Head of caudate nucleus (tissue), 42 donors: Measurements from ENCODE around the gene SERINC3.
"Not testable (repeated sequence)": the region's sequence is repeated elsewhere in the genome, so short reads cannot be mapped to it uniquely, and the experiment has no call there.

Source experiments
- DNase-seq, 42 donors: peaks; one replicate each; pipeline versions ENCODE4 v3.0.0 to v3.0.0-alpha.2; 2020 to 2021; ENCODE audit warnings: mixed read lengths in 7 of 42
- intact Hi-C: fragments of 100-400 bp; cut with DNase I; formaldehyde crosslinking; loops from one replicate; pipeline ENCODE4 v1.15.0; 2022

SERINC3 gene

DNA sequence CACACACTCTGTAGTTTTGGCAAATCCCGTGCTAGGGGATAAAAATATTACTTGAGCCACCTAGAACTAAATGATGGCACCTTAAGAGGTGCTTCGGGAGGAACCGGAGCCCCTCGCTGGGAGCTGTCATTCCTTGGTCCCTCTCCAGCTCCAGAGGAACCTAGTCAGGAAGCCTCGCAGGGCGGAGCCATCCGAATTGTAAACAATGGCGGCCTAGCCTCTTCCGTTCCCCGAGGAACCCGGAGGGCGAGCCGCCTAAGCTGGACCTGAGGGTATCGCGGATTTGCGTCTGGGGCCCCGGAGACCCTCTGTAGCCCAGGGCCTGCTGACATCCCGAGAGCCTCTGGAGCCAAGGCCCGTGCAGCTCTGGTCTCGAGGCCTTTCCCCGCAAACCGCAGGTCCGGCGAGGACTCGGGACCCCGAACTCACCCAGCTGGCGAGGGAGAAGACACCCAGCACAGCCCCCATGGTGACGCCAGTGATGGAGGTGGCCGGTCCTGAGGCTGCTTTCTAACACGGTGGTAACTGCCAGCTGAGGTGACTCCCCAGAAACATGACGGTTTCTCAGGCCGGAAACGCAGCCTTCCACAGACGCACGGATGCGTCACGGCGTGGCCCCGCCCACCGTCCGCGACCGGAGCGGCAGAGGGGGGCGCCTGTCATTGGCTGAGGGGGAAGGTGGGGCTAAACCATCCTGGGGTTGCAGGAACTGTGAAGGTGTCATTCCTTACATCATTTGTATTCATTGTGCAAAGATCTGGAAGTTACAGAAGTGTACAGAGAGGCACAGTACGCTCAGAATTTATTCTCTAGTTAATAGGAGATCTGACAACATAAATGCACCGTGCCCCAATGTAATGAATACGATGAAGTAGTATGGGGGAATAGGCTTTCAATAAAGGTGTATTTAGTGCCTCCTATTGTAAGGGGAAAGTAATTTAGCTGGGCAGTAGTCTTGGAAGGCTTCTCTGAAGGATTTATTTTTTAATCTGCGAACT lies at the start of gene SERINC3:
SERINC3 (minus strand) TSS at position 587 of the 998 bp plus-strand sequence; CDS start at position 468, 119 bp downstream.
- intact Hi-C loops, result loop anchor here (5.0 kb wide), 1 partner anchor 91 kb away; no protein-coding TSS in a partner anchor
- DNase-seq, result peak; percentile 92 to 98 (median 96)

- intact Hi-C loops, result no loop called here
These were observed 49.6 kb upstream of the SERINC3 start for GRCh38 chr20:44571362-44571988.

DNA sequence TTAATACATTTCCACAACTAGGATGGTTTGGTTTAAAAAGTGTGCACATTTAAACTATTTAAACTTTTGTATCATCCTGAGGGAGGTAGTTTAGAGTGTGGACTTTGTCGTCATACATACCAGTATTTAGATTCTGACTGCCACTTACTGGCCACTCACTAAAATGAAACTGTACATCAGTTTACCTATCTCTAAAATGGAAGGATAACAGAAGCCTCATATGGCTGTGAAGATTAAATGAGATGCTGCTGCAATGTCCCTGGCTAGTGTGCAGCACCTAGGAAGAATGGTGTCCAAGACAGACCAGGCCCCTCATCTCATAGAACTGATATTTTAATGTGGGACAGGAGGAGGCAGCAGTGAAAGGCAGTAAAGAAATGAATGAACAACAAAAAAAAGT lies 48.5 kb upstream of the SERINC3 start:
- DNase-seq, result no peak
- intact Hi-C loops, result no loop called here

More at GRCh38 chr20:44571362-44571988, 49.6 kb upstream of the SERINC3 start:
- no peak for DNase-seq

DNA sequence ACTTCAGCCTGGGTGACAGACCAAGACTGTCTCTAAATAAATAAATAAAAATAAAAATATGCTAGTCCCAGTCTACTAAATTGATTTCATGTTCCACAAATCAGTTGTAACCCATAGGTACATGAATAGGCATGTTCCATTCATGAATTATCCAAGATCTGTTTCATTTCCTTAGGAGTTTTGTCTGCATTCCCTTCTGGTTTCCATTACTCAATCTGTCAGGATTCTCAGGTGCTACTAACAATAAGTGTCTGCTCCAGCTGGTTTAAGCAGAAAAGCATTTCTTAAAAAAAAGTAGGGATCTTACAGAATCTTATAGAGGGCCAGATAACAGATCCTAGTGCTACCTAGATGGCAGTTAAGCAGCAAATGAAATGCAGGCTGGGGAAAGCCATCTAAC lies 44.9 kb upstream of the SERINC3 start:
- DNase-seq, result no peak
- intact Hi-C loops, result no loop called here

DNA sequence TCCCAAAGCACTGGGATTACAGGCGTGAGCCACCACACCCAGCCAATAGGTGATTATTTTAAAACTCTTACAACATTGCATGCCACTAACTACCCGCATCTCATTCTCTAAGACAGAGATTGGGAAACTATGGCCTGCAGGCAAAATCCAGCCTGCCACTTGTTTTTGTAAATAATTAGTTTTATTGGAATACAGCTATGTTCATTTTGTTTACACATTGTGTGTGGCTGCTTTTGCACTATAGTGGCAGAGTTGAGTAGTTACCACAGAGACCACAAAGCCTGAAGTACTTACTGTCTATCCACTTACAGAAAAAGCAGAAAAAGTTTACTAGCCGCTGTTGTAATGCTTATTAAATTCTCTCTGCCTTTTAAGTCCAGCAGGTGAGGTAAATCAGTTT lies 44.1 kb upstream of the SERINC3 start:
- intact Hi-C loops, result no loop called here
- DNase-seq, result no peak

DNA sequence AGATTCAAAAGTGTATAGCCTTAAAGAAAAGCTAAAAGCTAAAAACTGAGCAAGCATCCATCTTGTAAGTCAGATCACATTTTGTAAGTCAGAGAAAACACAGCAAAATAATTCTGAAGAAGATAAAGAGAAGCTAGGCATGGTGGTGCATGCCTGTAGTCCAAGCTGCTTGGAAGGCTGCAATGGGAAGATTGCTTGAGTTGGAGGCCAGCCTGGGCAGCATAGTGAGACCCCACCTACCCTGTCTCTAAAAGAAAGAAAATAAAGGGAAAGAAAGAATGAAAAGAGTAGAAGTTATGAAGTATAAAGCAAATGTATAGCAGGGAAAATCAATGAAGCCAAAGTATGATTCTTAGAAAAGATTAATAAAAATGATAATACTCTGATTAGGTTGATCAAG lies 40.0 kb upstream of the SERINC3 start:
- intact Hi-C loops, result no loop called here
- no peak for DNase-seq

DNA sequence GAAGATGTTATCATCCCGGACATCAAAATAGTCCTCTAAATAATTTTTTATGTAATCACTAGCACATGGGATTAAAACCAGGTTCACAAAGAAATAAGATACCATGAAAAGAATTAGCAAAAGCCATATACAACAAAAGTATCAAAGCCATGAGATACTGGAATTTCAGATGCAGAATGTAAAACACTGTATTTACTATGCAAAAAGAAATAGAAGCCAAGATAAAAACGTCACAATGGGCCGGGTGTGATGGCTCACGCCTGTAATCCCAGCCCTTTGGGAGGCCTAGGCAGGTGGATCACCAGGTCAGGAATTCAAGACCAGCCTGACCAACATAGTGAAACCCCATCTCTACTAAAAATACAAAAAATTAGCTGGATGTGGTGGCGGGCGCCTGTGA lies 38.9 kb upstream of the SERINC3 start:
- intact Hi-C loops, DNase-seq: not testable (repeated sequence)

DNA sequence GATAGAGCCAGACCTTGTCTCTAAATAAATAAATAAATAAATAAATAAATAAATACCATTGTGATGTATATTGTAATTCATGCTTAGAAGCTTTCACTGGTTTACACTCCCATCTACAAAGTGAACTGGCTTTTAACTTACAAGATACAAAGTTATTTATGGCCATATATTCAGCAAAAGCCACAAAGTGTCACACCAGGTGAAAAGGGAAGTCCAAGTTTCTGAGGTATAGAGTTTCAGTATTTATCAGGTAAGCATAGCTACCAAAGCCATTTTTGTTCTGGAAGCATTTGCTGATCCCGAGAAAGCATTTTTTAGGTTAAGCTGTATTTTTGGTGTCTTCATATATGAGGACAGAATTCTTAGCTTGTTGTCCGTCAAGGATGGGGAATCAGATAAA lies 38.4 kb upstream of the SERINC3 start:
- intact Hi-C loops, result no loop called here
- no peak for DNase-seq

- no peak for DNase-seq
- intact Hi-C loops, result no loop called here
These were observed 37.4 kb upstream of the SERINC3 start for GRCh38 chr20:44559302-44559701.

- intact Hi-C loops, result no loop called here
- DNase-seq, result peak in 1 of 42 donors; percentile 23
These were observed 31.4 kb upstream of the SERINC3 start for GRCh38 chr20:44552950-44553908.

- intact Hi-C loops, result no loop called here
- DNase-seq, result no peak
These were observed 30.7 kb upstream of the SERINC3 start for GRCh38 chr20:44552568-44552949.

DNA sequence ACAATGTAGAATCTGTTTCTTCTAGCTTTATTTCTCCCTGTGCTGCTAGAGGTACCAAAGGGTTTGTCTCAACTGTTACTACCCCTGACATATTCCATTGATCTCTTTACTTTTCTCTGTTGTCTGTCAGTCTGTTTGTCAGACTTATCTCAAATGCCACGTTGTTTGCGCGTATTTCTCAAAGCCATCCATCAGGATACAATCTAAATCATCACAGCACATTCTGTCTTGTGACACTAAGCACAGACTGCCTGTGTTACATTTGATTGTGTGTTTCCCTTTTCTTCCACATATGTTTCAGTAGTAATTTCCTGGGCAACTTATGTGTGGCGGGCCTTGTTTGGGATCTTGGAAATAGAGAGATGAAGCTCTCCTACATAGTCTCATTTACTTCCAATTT lies 30.2 kb upstream of the SERINC3 start:
- no peak for DNase-seq
- intact Hi-C loops, result no loop called here

DNA sequence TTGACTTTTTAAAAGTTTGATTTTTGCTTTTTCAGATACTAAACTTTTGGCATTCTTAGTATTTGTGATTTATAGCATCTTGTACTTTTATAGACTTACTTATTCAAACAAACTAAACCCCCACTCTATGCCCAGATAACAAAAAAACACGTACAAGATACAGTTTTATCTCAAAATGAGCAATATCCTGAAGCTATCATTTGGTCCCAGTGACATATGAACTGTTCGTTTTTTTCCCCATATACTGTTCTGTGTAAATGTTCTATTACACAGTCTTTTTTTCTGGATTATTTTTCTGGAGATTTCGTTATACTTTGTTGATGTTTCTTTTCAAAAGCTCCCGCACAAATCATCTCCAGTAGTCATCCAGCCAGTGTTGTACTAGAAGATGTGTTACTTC lies 27.3 kb upstream of the SERINC3 start:
- intact Hi-C loops, result no loop called here
- no peak for DNase-seq

DNA sequence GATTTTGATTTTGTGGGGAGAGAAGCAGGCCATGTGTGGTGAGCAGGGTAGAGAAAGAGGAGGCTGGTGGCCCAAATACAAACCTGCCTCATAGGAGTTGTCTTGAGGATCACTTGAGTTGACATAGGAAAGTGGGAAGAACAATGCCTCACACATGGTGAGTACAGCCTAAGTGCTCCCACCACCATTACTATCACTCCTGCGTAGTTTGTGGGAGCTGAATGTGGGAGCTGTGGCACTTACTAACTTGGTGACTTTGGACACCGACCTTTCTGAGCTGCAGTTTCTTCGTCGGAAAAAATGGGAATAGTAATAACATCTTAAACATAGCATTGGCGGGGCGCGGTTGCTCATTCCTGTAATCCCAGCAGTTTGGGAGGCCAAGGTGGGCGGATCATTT lies 25.5 kb upstream of the SERINC3 start:
- intact Hi-C loops, result no loop called here
- no peak for DNase-seq

DNA sequence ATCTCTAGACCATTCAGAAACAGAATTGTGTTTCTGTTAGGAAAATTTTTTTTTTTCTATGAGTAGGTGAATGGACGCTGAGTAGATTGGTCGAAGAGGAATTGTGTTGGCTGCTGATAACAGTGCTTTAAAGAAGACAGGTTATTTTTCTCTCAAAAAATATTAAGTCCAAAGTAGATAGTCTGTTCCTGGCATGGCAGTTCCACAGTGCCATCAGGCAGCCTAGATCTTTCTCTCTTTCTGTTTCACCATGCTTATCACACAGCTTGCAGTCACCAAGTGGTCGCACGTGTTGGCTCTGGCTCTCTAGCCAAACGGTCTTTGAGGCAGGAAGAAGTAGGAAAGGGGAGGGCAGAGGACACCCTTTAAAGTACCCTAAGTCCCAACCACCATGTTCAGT lies 22.4 kb upstream of the SERINC3 start:
- intact Hi-C loops, result no loop called here
- DNase-seq, result no peak

DNA sequence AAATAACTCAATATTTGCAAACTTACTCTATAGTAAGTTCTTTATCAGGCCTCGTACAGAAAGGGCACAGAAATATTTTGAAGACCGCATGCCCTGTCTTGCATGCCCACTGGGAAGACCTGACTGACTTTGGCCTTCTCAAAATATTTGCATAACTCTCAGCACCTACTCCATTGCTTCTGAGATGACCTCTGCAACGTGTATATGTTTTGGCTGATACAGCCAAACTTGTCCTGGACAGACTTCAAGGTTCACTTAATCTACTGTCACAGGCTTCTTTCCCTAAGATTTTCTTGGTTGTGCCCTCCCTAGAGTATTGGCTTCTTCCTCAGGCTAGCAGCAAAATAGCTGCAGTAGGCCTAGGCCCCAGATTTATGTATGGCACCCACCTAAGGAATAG lies 21.5 kb upstream of the SERINC3 start:
- intact Hi-C loops, result no loop called here
- no peak for DNase-seq

- DNase-seq, result no peak
- intact Hi-C loops, result no loop called here
These were observed 21.0 kb upstream of the SERINC3 start for GRCh38 chr20:44542890-44543289.

DNA sequence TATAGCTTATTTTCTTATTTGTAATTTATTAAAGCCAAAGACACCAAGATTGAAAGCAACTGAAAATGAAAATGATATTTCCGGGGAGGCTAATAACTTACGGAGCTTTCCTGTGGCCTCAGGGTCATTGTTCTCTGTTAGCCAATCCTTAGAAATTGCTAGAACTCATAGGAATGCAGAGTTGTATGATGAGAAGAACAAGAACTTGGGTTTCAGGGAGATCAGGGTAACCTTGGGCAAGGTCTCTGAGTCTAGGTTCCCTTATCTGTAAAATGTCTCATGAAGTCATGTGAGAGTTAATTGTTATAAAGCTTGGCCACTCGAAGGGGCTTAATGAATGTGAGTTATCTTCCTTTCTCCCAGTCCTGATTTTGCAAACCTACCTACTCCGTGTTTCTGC lies 20.1 kb upstream of the SERINC3 start:
- intact Hi-C loops, result no loop called here

DNA sequence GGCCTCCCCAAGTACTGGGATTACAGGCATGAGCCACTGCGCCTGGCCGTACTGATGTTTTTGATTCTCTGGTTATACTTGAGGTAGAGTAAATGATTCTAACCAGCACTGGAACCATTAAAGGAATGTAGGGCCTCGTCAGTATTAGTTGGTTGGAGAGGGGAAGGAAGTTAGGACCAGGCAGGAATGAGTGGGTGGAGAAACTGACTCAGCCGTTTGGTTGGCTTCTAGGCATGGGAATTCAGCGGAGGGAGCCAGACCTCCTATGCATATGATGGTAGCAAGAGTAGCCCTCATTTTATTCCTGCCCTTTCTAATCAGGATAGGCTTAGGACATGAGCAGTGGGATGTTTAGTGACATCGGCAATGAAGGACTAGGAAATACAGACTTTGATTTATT lies 19.0 kb upstream of the SERINC3 start:
- intact Hi-C loops, result no loop called here

More for the DNA sequence above, 20.1 kb upstream of the SERINC3 start:
- no peak for DNase-seq

More for the DNA sequence above, 19.0 kb upstream of the SERINC3 start:
- no peak for DNase-seq
